SK-N-SH (cell line): ENCODE results near the gene TRIM28. TPM values are rescaled to one million over a fixed set of nuclear protein-coding genes. Genes with fewer than 3 reads are reported as not detected.

Experiments
- CTCF ChIA-PET: fragments of 300-600, 350-600 bp; formaldehyde crosslinking; extraction: SDS; loops from one replicate; lab custom pipeline; 2021; lab: Yijun Ruan, JAX
- POLR2A ChIA-PET: fragments of 350-600 bp; sonication (Branson Sonifier 250); formaldehyde crosslinking; extraction: SDS; loops from one replicate; lab custom pipeline; 2020; ENCODE audit warnings: antibody characterized with exemption, inconsistent platforms; lab: Yijun Ruan, JAX
- DNase-seq: peaks from one replicate; pipeline ENCODE4 v3.0.0; 2012
- H2AFZ ChIP-seq: fragments of 200-600 bp; sonication (generic); 2 replicates; pipeline ENCODE4 v1.8.1; 2016; ENCODE audit warnings: antibody characterized with exemption, mild to moderate bottlenecking, low read depth
- H3F3A ChIP-seq: fragments of 200-600 bp; sonication (generic); replicated peaks from 2 replicates; pipeline ENCODE3; 2016; ENCODE audit warnings: antibody characterized with exemption, mild to moderate bottlenecking; ENCODE audit not compliant: insufficient read depth
- H3K27ac ChIP-seq, 2 experiments: fragments of 200-500 bp in 1 of 2; fragments of 200-600 bp in 1 of 2; sonication (Bioruptor generic) in 1 of 2; sonication (generic), shearing (Covaris generic) in 1 of 2; 2 replicates each; pipeline versions ENCODE4 v1.5.1 to v1.6.1; 2014 to 2016; ENCODE audit warnings: low read depth in 2 of 2, inconsistent platforms in 1 of 2, low read length in 1 of 2, mild to moderate bottlenecking in 1 of 2, mixed read lengths in 1 of 2
- H3K27me3 ChIP-seq: fragments of 200-600 bp; sonication (generic), shearing (Covaris generic); 2 replicates; pipeline ENCODE4 v1.6.1; 2016; ENCODE audit warnings: mixed run types; ENCODE audit not compliant: insufficient read depth
- H3K36me3 ChIP-seq, 2 experiments: fragments of 200-500 bp in 1 of 2; fragments of 200-600 bp in 1 of 2; sonication (Bioruptor generic) in 1 of 2; sonication (generic) in 1 of 2; replicated peaks in 1 of 2; 2 replicates each; pipeline versions ENCODE3 to v1.5.1; 2014 to 2016; ENCODE audit warnings: low read length in 1 of 2, mild to moderate bottlenecking in 1 of 2; ENCODE audit not compliant: insufficient read depth in 2 of 2, control insufficient read depth in 1 of 2
- H3K4me1 ChIP-seq, 2 experiments: fragments of 200-500 bp in 1 of 2; fragments of 200-600 bp in 1 of 2; sonication (Bioruptor generic) in 1 of 2; sonication (generic), shearing (Covaris generic) in 1 of 2; 2 replicates each; pipeline versions ENCODE4 v1.5.1 to v1.6.1; 2014 to 2016; ENCODE audit warnings: low read depth in 1 of 2, low read length in 1 of 2, mixed run types in 1 of 2; ENCODE audit not compliant: insufficient read depth in 2 of 2, control insufficient read depth in 1 of 2
- H3K4me2 ChIP-seq: fragments of 200-600 bp; sonication (generic), shearing (Covaris generic); 2 replicates; pipeline ENCODE4 v1.6.1; 2017; ENCODE audit warnings: mixed run types
- H3K4me3 ChIP-seq, 2 experiments: fragments of 200-500 bp in 1 of 2; fragments of 200-600 bp in 1 of 2; sonication (Bioruptor generic) in 1 of 2; sonication (generic), shearing (Covaris generic) in 1 of 2; 2 replicates each; pipeline versions ENCODE4 v1.5.1 to v1.8.1; 2014 to 2016; ENCODE audit warnings: low read depth in 2 of 2, inconsistent platforms in 1 of 2, low read length in 1 of 2, mild to moderate bottlenecking in 1 of 2, mixed read lengths in 1 of 2, moderate library complexity in 1 of 2
- H3K79me2 ChIP-seq: fragments of 200-600 bp; sonication (generic); 2 replicates; pipeline ENCODE4 v1.8.1; 2017; ENCODE audit warnings: mild to moderate bottlenecking; ENCODE audit not compliant: insufficient read depth
- H3K9ac ChIP-seq: fragments of 200-600 bp; sonication (generic); 2 replicates; pipeline ENCODE4 v1.6.1; 2017; ENCODE audit warnings: mixed run types
- H3K9me2 ChIP-seq: fragments of 200-600 bp; sonication (generic); 2 replicates; pipeline ENCODE4 v1.6.1; 2017; ENCODE audit warnings: mixed run types
- H3K9me3 ChIP-seq: fragments of 200-600 bp; sonication (generic); 2 replicates; pipeline ENCODE4 v1.6.1; 2017; ENCODE audit warnings: mixed run types, mild to moderate bottlenecking, moderate library complexity
- H4K20me1 ChIP-seq: fragments of 200-600 bp; sonication (generic); 2 replicates; pipeline ENCODE4 v1.6.1; 2017; ENCODE audit warnings: mild to moderate bottlenecking, mixed run types; ENCODE audit not compliant: insufficient read depth
- CHD2 ChIP-seq: fragments of 150-350 bp; IDR thresholded peaks from 2 replicates; pipeline ENCODE4 v1.6.1; 2018; ENCODE audit warnings: low read length; ENCODE audit not compliant: partially characterized antibody
- CTCF ChIP-seq: fragments of 200-600 bp; sonication (generic); IDR thresholded peaks from 2 replicates; pipeline ENCODE4 v1.6.1; 2017; ENCODE audit warnings: antibody characterized with exemption, mild to moderate bottlenecking, moderate library complexity
- ELF1 ChIP-seq: IDR thresholded peaks from 2 replicates; pipeline ENCODE4 v1.4.0; 2012
- FOSL2 ChIP-seq: IDR thresholded peaks from 2 replicates; pipeline ENCODE4 v1.4.0; 2012; ENCODE audit warnings: low read depth, mild to moderate bottlenecking, moderate library complexity, borderline replicate concordance
- FOXJ3 ChIP-seq: sonication (generic); formaldehyde crosslinking; IDR thresholded peaks from 2 replicates; pipeline ENCODE4 v1.5.1; 2020; ENCODE audit warnings: mild to moderate bottlenecking, missing genetic modification reagents
- FOXM1 ChIP-seq: IDR thresholded peaks from 2 replicates; pipeline ENCODE4 v1.4.0; 2012; ENCODE audit warnings: low read depth, mild to moderate bottlenecking
- MAX ChIP-seq: IDR thresholded peaks from 2 replicates; pipeline ENCODE4 v1.4.0; 2012; ENCODE audit warnings: low read depth
- NFIC ChIP-seq: IDR thresholded peaks from 2 replicates; pipeline ENCODE4 v1.4.0; 2012; ENCODE audit warnings: borderline replicate concordance
- NRF1 ChIP-seq: IDR thresholded peaks from 2 replicates; pipeline ENCODE4 v1.6.1; 2012; ENCODE audit warnings: low read depth, mild to moderate bottlenecking, low read length
- POLR2AphosphoS5 ChIP-seq: IDR thresholded peaks from 2 replicates; pipeline ENCODE4 v1.6.1; 2012; ENCODE audit warnings: low read depth, low read length
- RAD21 ChIP-seq: IDR thresholded peaks from 2 replicates; pipeline ENCODE4 v1.6.1; 2012; ENCODE audit warnings: mild to moderate bottlenecking, low read length
- RCOR1 ChIP-seq: fragments of 150-350 bp; IDR thresholded peaks from 2 replicates; pipeline ENCODE4 v1.6.1; 2017; ENCODE audit warnings: antibody characterized with exemption, low read length
- REST ChIP-seq: IDR thresholded peaks from 2 replicates; pipeline ENCODE4 v1.6.1; 2012; ENCODE audit warnings: mild to moderate bottlenecking, low read depth, low read length, moderate library complexity
- RFX5 ChIP-seq: IDR thresholded peaks from 2 replicates; pipeline ENCODE4 v1.6.1; 2012; ENCODE audit warnings: mild to moderate bottlenecking, improper control_type of control experiment, low read length
- TAF1 ChIP-seq: IDR thresholded peaks from 2 replicates; pipeline ENCODE4 v1.6.1; 2012; ENCODE audit warnings: low read depth, mild to moderate bottlenecking, low read length, moderate library complexity, borderline replicate concordance
- ZBTB33 ChIP-seq: IDR thresholded peaks from 2 replicates; pipeline ENCODE4 v1.4.0; 2012; ENCODE audit warnings: low read depth, borderline replicate concordance
- whole genome bisulfite sequencing: methylation state at CpG from one replicate; pipeline ENCODE4 v1.1.6; 2017; ENCODE audit warnings: low lambda C conversion rate; 5-methylcytosine and 5-hydroxymethylcytosine counted together
- polyA plus RNA-seq, 3 experiments: library from polyadenylated mRNA; depleted of rRNA; stranded (reverse); fragments of >200 nt; gene quantifications; 2 replicates each; pipeline ENCODE4 v1.2.3, GENCODE V29; 2012

Gene TRIM28
- polyA plus RNA-seq, 1 of the 3 experiments (the other 2 are of a cell fraction) = 594 TPM

GRCh38 chr19:58582985-58583384, 39.1 kb downstream of the TRIM28 start (continued):
- no peak for TF ChIP-seq REST
- TF ChIP-seq NFIC = no peak
- TF ChIP-seq POLR2AphosphoS5 = no peak
- TF ChIP-seq ZBTB33 = no peak
- no peak for TF ChIP-seq ELF1
- no peak for TF ChIP-seq FOSL2
- TF ChIP-seq NRF1 = no peak

GRCh38 chr19:58584498-58585441, 40.9 kb downstream of the TRIM28 start:
- Histone ChIP-seq H3K4me3 (no peak overlapping the region), H3K4me1 (peaks cover 0 to 6% of the 10 kb centered on the region in 2 experiments; a peak in 1 of 4 replicates), H3K79me2 (peaks cover 29% of the 10 kb centered on the region), H3K4me2 (no peak overlapping the region), H3K27ac (no peak overlapping the region), H3K9me2 (no peaks in the 10 kb centered on the region), H4K20me1 (no peaks in the 10 kb centered on the region), H3K9ac (no peak overlapping the region), H3K9me3 (no peaks in the 10 kb centered on the region), H3K27me3 (no peaks in the 10 kb centered on the region), H3K36me3 (peaks cover 12 to 19% of the 10 kb centered on the region in 2 experiments), H2AFZ (no peak overlapping the region), H3F3A (peaks cover 9% of the 10 kb centered on the region)
- 98% methylated on average over 7 of the region's 9 CpGs for WGBS
- ChIA-PET POLR2A (no interaction called here), CTCF (no interaction called here)
- DNase-seq = no peak
- TF ChIP-seq CHD2 (no peak), NRF1 (no peak), RAD21 (no peak), FOSL2 (no peak), FOXJ3 (CRISPR knock-in tag) (no peak), FOXM1 (no peak), REST (no peak), ELF1 (no peak), MAX (no peak), POLR2AphosphoS5 (no peak), TAF1 (no peak), CTCF (no peak), RCOR1 (no peak), RFX5 (no peak)
